CD4-positive, alpha-beta T cell treated with Interferon alpha-2 for 1 hour (primary cell): ENCODE measurements around the gene C7orf57.
A peak's percentile ranks its signal among the peaks of the same experiment; 100 is the strongest.
"Not testable (repeated sequence)": the region's sequence is repeated elsewhere in the genome, so short reads cannot be mapped to it uniquely, and the experiment has no call there.

Experiments used
- DNase-seq, 2 donors: peaks; one replicate each; pipeline ENCODE4 v3.0.0-alpha.2; 2020 to 2022

Gene C7orf57

GRCh38 chr7:48038815-48039506 lies 3.6 kb downstream of the C7orf57 start:
- DNase-seq, result no peak

- no peak for DNase-seq
These were observed 5.8 kb downstream of the C7orf57 start for GRCh38 chr7:48040944-48041652.

GRCh38 chr7:48041653-48041970 lies 6.3 kb downstream of the C7orf57 start:
- no peak for DNase-seq

GRCh38 chr7:48042216-48042615 lies 6.9 kb downstream of the C7orf57 start:
- no peak for DNase-seq

- DNase-seq, result no peak
These were observed 7.3 kb downstream of the C7orf57 start for GRCh38 chr7:48042636-48043035.

GRCh38 chr7:48045195-48045765 lies 9.9 kb downstream of the C7orf57 start:
- peak in 1 of 2 donors; percentile 26 for DNase-seq

- DNase-seq, result peak; percentile 32 to 40
These were observed 11.1 kb downstream of the C7orf57 start for GRCh38 chr7:48046458-48046857.

- no peak for DNase-seq
These were observed 12.8 kb downstream of the C7orf57 start for GRCh38 chr7:48048113-48048512.

GRCh38 chr7:48049850-48050249 lies 14.5 kb downstream of the C7orf57 start:
- peak; percentile 8 to 14 for DNase-seq

- peak in 1 of 2 donors; percentile 17 for DNase-seq
These were observed 17.4 kb downstream of the C7orf57 start for GRCh38 chr7:48052748-48053147.

- no peak for DNase-seq
These were observed 18.4 kb downstream of the C7orf57 start for GRCh38 chr7:48053736-48054135.

GRCh38 chr7:48058990-48059389 lies 23.6 kb downstream of the C7orf57 start:
- DNase-seq, result no peak

GRCh38 chr7:48059706-48060105 lies 24.4 kb downstream of the C7orf57 start:
- DNase-seq, result no peak

- no peak for DNase-seq
These were observed 28.6 kb downstream of the C7orf57 start for GRCh38 chr7:48063985-48064384.

- no peak for DNase-seq
These were observed 32.1 kb downstream of the C7orf57 start for GRCh38 chr7:48067475-48067874.

- no peak for DNase-seq
These were observed 38.9 kb downstream of the C7orf57 start for GRCh38 chr7:48074204-48074654.

- DNase-seq, result no peak
These were observed 42.1 kb downstream of the C7orf57 start for GRCh38 chr7:48077423-48077822.

GRCh38 chr7:48078470-48078869 lies 43.1 kb downstream of the C7orf57 start:
- DNase-seq, result no peak

- DNase-seq, result not testable (repeated sequence)
These were observed 47.0 kb downstream of the C7orf57 start for GRCh38 chr7:48082378-48082777.

GRCh38 chr7:48083114-48083830 lies 47.9 kb downstream of the C7orf57 start:
- DNase-seq, result peak in 1 of 2 donors; percentile 36

- peak; percentile 73 to 79 for DNase-seq
These were observed 49.5 kb downstream of the C7orf57 start for GRCh38 chr7:48084727-48085432.

GRCh38 chr7:48085433-48085791 lies 50.1 kb downstream of the C7orf57 start:
- DNase-seq, result no peak

GRCh38 chr7:48085942-48086341 lies 50.6 kb downstream of the C7orf57 start:
- DNase-seq, result no peak
